Caco-2 (cell line): Measurements from ENCODE around the gene WWC2. TPM values are rescaled to one million over a fixed set of nuclear protein-coding genes. Genes with fewer than 3 reads are reported as not detected.

ENCODE experiments used
- BruUV-seq: library from RNA; stranded (reverse); fragments of 400-500 nt; replicated peaks from 2 replicates; lab custom pipeline; 2021; lab: Mats Ljungman, UMichigan
- CTCF ChIA-PET: fragments of 300-600 bp; sonication (Branson Sonifier 250); formaldehyde crosslinking; loops from one replicate; lab custom pipeline; 2022; ENCODE audit warnings: antibody characterized with exemption; lab: Charles Lee
- POLR2A ChIA-PET: fragments of 300-600 bp; sonication (Branson Sonifier 250); formaldehyde crosslinking; loops from one replicate; lab custom pipeline; 2022; ENCODE audit warnings: antibody characterized with exemption; lab: Charles Lee
- DNase-seq, 2 experiments: peaks; one replicate each; pipeline versions ENCODE4 v3.0.0 to v3.0.0-alpha.2; 2020 to 2022
- H3K27me3 ChIP-seq: replicated peaks from 2 replicates; pipeline ENCODE4 v1.6.0; 2011; ENCODE audit warnings: low read length; ENCODE audit not compliant: control insufficient read depth, insufficient read depth
- H3K36me3 ChIP-seq: 2 replicates; pipeline ENCODE4 v1.5.1; 2011; ENCODE audit warnings: low read length; ENCODE audit not compliant: control insufficient read depth, insufficient read depth
- H3K4me1 ChIP-seq: fragments of 250-450 bp; sonication (Bioruptor Pico); 2 replicates; pipeline ENCODE4 v1.5.1; 2020; ENCODE audit warnings: mild to moderate bottlenecking
- H3K4me3 ChIP-seq: 2 replicates; pipeline ENCODE4 v1.5.1; 2011; ENCODE audit warnings: low read depth, mild to moderate bottlenecking, control low read depth, low read length
- H3K9me3 ChIP-seq: fragments of 250-450 bp; sonication (Bioruptor Pico); 2 replicates; pipeline ENCODE4 v1.5.1; 2020; ENCODE audit warnings: mild to moderate bottlenecking, moderate library complexity
- H3K27ac Mint-ChIP-seq: one replicate; pipeline ENCODE4 v1.8.0; 2022; ENCODE audit warnings: mixed read lengths; ENCODE audit not compliant: unreplicated experiment
- H3K27me3 Mint-ChIP-seq: one replicate; pipeline ENCODE4 v1.8.0; 2022; ENCODE audit warnings: mixed read lengths; ENCODE audit not compliant: insufficient read depth, unreplicated experiment
- H3K36me3 Mint-ChIP-seq: one replicate; pipeline ENCODE4 v1.8.0; 2022; ENCODE audit warnings: mild to moderate bottlenecking, mixed read lengths; ENCODE audit not compliant: insufficient read depth, unreplicated experiment
- H3K4me1 Mint-ChIP-seq: one replicate; pipeline ENCODE4 v1.8.0; 2022; ENCODE audit warnings: low read depth, mixed read lengths; ENCODE audit not compliant: unreplicated experiment
- H3K4me3 Mint-ChIP-seq: one replicate; pipeline ENCODE4 v1.8.0; 2022; ENCODE audit warnings: mild to moderate bottlenecking, moderate library complexity, mixed read lengths; ENCODE audit not compliant: unreplicated experiment
- H3K9me3 Mint-ChIP-seq: one replicate; pipeline ENCODE4 v1.8.0; 2022; ENCODE audit warnings: mixed read lengths; ENCODE audit not compliant: unreplicated experiment
- CTCF ChIP-seq, 2 experiments: fragments of 200-600 bp in 1 of 2; IDR thresholded peaks; 1 replicate in 1 of 2; 2 replicates in 1 of 2; pipeline versions ENCODE4 v1.5.1 to v1.8.0; 2011 to 2022; ENCODE audit warnings: antibody characterized with exemption in 1 of 2, control low read depth in 1 of 2, inconsistent platforms in 1 of 2, low read depth in 1 of 2, low read length in 1 of 2, mild to moderate bottlenecking in 1 of 2, moderate library complexity in 1 of 2; ENCODE audit not compliant: insufficient read depth in 1 of 2, severe bottlenecking in 1 of 2, unreplicated experiment in 1 of 2
- intact Hi-C: fragments of 100-400 bp; cut with micrococcal nuclease; formaldehyde crosslinking; loops from one replicate; pipeline ENCODE4 v1.10.0; 2022; ENCODE audit not compliant: unreplicated experiment
- total RNA-seq: library from RNA; stranded (reverse); gene quantifications from 2 replicates; pipeline ENCODE4 v1.2.3, GENCODE V29; 2022

Gene WWC2
- total RNA-seq, 1 experiment from 2014 or later, result 126 TPM

GRCh38 chr4:183157215-183157614 is 58.2 kb downstream of the WWC2 start:
- Histone ChIP-seq H3K4me3 (no peak overlapping the region), H3K9me3 (no peaks in the 10 kb centered on the region), H3K36me3 (no peaks in the 10 kb centered on the region), H3K4me1 (peaks cover 60% of the 10 kb centered on the region), H3K27me3 (no peaks in the 10 kb centered on the region)
- peaks cover 50% of the 10 kb centered on the region for H3K4me1 Mint-ChIP-seq
- intact Hi-C loops, result no loop called here
- POLR2A ChIA-PET, result no interaction called here
- no peaks in the 10 kb centered on the region for H3K9me3 Mint-ChIP-seq
- no TSS peak for BruUV-seq
- H3K27me3 Mint-ChIP-seq, result no peaks in the 10 kb centered on the region
- CTCF ChIA-PET, result no interaction called here
- peak overlapping the region; percentile 52 for H3K27ac Mint-ChIP-seq
- TF ChIP-seq CTCF (IDR thresholded peaks at IDR 0.05; ENCODE audit: insufficient read depth in 1 of 2, low read depth in 1 of 2, low read length in 1 of 2, severe bottlenecking in 1 of 2, unreplicated experiment in 1 of 2), result peak in 1 of 2 experiments; percentile 7
- DNase-seq, result no peak
- H3K4me3 Mint-ChIP-seq, result peak overlapping the region; percentile 38
- H3K36me3 Mint-ChIP-seq, result peaks cover 18% of the 10 kb centered on the region

GRCh38 chr4:183158062-183158461 is 59.0 kb downstream of the WWC2 start:
- H3K27ac Mint-ChIP-seq, result peak overlapping the region; percentile 14
- no TSS peak for BruUV-seq
- intact Hi-C loops, result no loop called here

GRCh38 chr4:183161630-183162029 is 62.6 kb downstream of the WWC2 start:
- peaks cover 64% of the 10 kb centered on the region for H3K4me1 Mint-ChIP-seq

More at GRCh38 chr4:183158062-183158461, 59.0 kb downstream of the WWC2 start:
- DNase-seq, result no peak
- H3K4me3 Mint-ChIP-seq, result peak overlapping the region; percentile 6
- Histone ChIP-seq H3K36me3 (no peaks in the 10 kb centered on the region), H3K4me1 (peaks cover 62% of the 10 kb centered on the region), H3K9me3 (no peaks in the 10 kb centered on the region), H3K4me3 (no peak overlapping the region), H3K27me3 (no peaks in the 10 kb centered on the region)
- no peak for TF ChIP-seq CTCF (IDR thresholded peaks at IDR 0.05; ENCODE audit: insufficient read depth in 1 of 2, low read depth in 1 of 2, low read length in 1 of 2, severe bottlenecking in 1 of 2, unreplicated experiment in 1 of 2)
- ChIA-PET CTCF (no interaction called here), POLR2A (no interaction called here)
- H3K36me3 Mint-ChIP-seq, result peaks cover 22% of the 10 kb centered on the region
- no peaks in the 10 kb centered on the region for H3K27me3 Mint-ChIP-seq
- H3K9me3 Mint-ChIP-seq, result no peaks in the 10 kb centered on the region
- H3K4me1 Mint-ChIP-seq, result peaks cover 59% of the 10 kb centered on the region

More at GRCh38 chr4:183161630-183162029, 62.6 kb downstream of the WWC2 start:
- H3K36me3 Mint-ChIP-seq, result peaks cover 12% of the 10 kb centered on the region
- no peak for DNase-seq
- no peak for TF ChIP-seq CTCF (IDR thresholded peaks at IDR 0.05; ENCODE audit: insufficient read depth in 1 of 2, low read depth in 1 of 2, low read length in 1 of 2, severe bottlenecking in 1 of 2, unreplicated experiment in 1 of 2)
- H3K4me1 ChIP-seq, result peaks cover 59% of the 10 kb centered on the region
- intact Hi-C loops, result no loop called here
- POLR2A ChIA-PET, result no interaction called here
- H3K9me3 Mint-ChIP-seq, result no peaks in the 10 kb centered on the region
- no peaks in the 10 kb centered on the region for H3K27me3 Mint-ChIP-seq
- H3K4me3 Mint-ChIP-seq, result no peak overlapping the region
- H3K4me3 ChIP-seq, result no peak overlapping the region
- CTCF ChIA-PET, result no interaction called here
- BruUV-seq, result no TSS peak
- H3K27me3 ChIP-seq, result no peaks in the 10 kb centered on the region
- H3K9me3 ChIP-seq, result no peaks in the 10 kb centered on the region
- H3K36me3 ChIP-seq, result no peaks in the 10 kb centered on the region
- H3K27ac Mint-ChIP-seq, result no peak overlapping the region
